Measurements from ENCODE around the gene PLEKHA7.

- no peak for TF ChIP-seq POLR2A (IDR thresholded peaks at IDR 0.05; ENCODE audit: borderline replicate concordance, extremely low read depth, insufficient read depth, insufficient read length)
- TF ChIP-seq CTCF (IDR thresholded peaks at IDR 0.05 in 2 of 3, conservative IDR thresholded peaks at IDR 0.05 in 1 of 3; ENCODE audit: borderline replicate concordance in 1 of 3, insufficient read depth in 1 of 3, low read depth in 2 of 3, low read length in 2 of 3), result no peak
Observed at GRCh38 chr11:16979703-16980622, 34.3 kb downstream of the PLEKHA7 start.
